Neuronal stem cell (in vitro differentiated cells): ENCODE data around the gene MTRF1L.

ENCODE experiments used
- DNase-seq: peaks from one replicate; pipeline ENCODE4 v3.0.0-alpha.2; 2013; ENCODE audit warnings: low spot score
- H2AFZ ChIP-seq: one replicate; pipeline ENCODE4 v1.6.1; 2013; ENCODE audit warnings: mild to moderate bottlenecking, low read length, inconsistent platforms
- H2AK5ac ChIP-seq: 2 replicates; pipeline ENCODE4 v1.6.1; 2013; ENCODE audit warnings: low read depth, mild to moderate bottlenecking, inconsistent platforms, low read length, moderate library complexity, mixed read lengths
- H2BK120ac ChIP-seq: 2 replicates; pipeline ENCODE4 v1.6.1; 2013; ENCODE audit warnings: low read depth, mild to moderate bottlenecking, inconsistent platforms, low read length, moderate library complexity, mixed read lengths
- H2BK12ac ChIP-seq: one replicate; pipeline ENCODE4 v1.6.1; 2013; ENCODE audit warnings: low read length, inconsistent platforms
- H2BK15ac ChIP-seq: 2 replicates; pipeline ENCODE4 v1.6.1; 2013; ENCODE audit warnings: mild to moderate bottlenecking, low read length, inconsistent platforms, mixed read lengths
- H2BK5ac ChIP-seq: one replicate; pipeline ENCODE4 v1.6.1; 2013; ENCODE audit warnings: inconsistent platforms, mild to moderate bottlenecking, low read length, moderate library complexity
- H3K14ac ChIP-seq: one replicate; pipeline ENCODE4 v1.6.1; 2013; ENCODE audit warnings: low read length, inconsistent platforms
- H3K18ac ChIP-seq: 2 replicates; pipeline ENCODE4 v1.6.1; 2013; ENCODE audit warnings: low read length, inconsistent platforms
- H3K23ac ChIP-seq: 2 replicates; pipeline ENCODE4 v1.6.1; 2013; ENCODE audit warnings: low read depth, mild to moderate bottlenecking, mixed read lengths, low read length, inconsistent platforms; ENCODE audit not compliant: poor library complexity
- H3K27ac ChIP-seq: replicated peaks from 3 replicates; pipeline ENCODE4 v1.5.1; 2013; ENCODE audit warnings: low read length, inconsistent platforms
- H3K27me3 ChIP-seq, 3 experiments: 2 replicates each; pipeline ENCODE4 v1.6.1; 2013; ENCODE audit warnings: low read length in 3 of 3, mild to moderate bottlenecking in 2 of 3, inconsistent platforms in 1 of 3, low read depth in 1 of 3, mixed read lengths in 1 of 3, moderate library complexity in 1 of 3; ENCODE audit not compliant: control insufficient read depth in 3 of 3, insufficient read depth in 3 of 3
- H3K36me3 ChIP-seq, 2 donors: replicated peaks in 1 of 2; 2 replicates each; pipeline ENCODE4 v1.6.1; 2013; ENCODE audit warnings: low read length in 2 of 2; ENCODE audit not compliant: control insufficient read depth in 2 of 2, insufficient read depth in 2 of 2
- H3K4ac ChIP-seq: 2 replicates; pipeline ENCODE4 v1.6.1; 2013; ENCODE audit warnings: inconsistent platforms, mild to moderate bottlenecking, low read length, moderate library complexity
- H3K4me1 ChIP-seq, 2 donors: 1 replicate in 1 of 2; 2 replicates in 1 of 2; pipeline ENCODE4 v1.6.1; 2013; ENCODE audit warnings: low read length in 2 of 2, low read depth in 1 of 2; ENCODE audit not compliant: control insufficient read depth in 2 of 2, insufficient read depth in 1 of 2
- H3K4me2 ChIP-seq: one replicate; pipeline ENCODE4 v1.6.1; 2013; ENCODE audit warnings: mild to moderate bottlenecking, low read length, inconsistent platforms; ENCODE audit not compliant: insufficient read depth, poor library complexity, severe bottlenecking
- H3K4me3 ChIP-seq, 2 donors: 2 replicates each; pipeline ENCODE4 v1.5.1; 2013; ENCODE audit warnings: low read length in 2 of 2, mild to moderate bottlenecking in 2 of 2, inconsistent platforms in 1 of 2, moderate library complexity in 1 of 2
- H3K79me1 ChIP-seq: one replicate; pipeline ENCODE4 v1.6.1; 2013; ENCODE audit warnings: low read depth, mild to moderate bottlenecking, inconsistent platforms, low read length, moderate library complexity
- H3K9ac ChIP-seq: one replicate; pipeline ENCODE4 v1.6.1; 2013; ENCODE audit warnings: mild to moderate bottlenecking, low read depth, low read length, inconsistent platforms; ENCODE audit not compliant: poor library complexity
- H3K9me3 ChIP-seq, 2 donors: replicated peaks in 1 of 2; 2 replicates each; pipeline versions ENCODE3 to v1.6.1; 2013; ENCODE audit warnings: low read length in 2 of 2, mild to moderate bottlenecking in 2 of 2, inconsistent platforms in 1 of 2, low read depth in 1 of 2, mixed read lengths in 1 of 2, moderate library complexity in 1 of 2; ENCODE audit not compliant: control insufficient read depth in 2 of 2, insufficient read depth in 1 of 2
- H4K8ac ChIP-seq: one replicate; pipeline ENCODE4 v1.6.1; 2013; ENCODE audit warnings: low read depth, mild to moderate bottlenecking, inconsistent platforms, low read length, moderate library complexity
- H4K91ac ChIP-seq: one replicate; pipeline ENCODE4 v1.6.1; 2013; ENCODE audit warnings: low read length, low read depth, mild to moderate bottlenecking, inconsistent platforms; ENCODE audit not compliant: poor library complexity
- whole genome bisulfite sequencing, 2 donors: extraction: QIAGEN DNeasy Blood & Tissue Kit; methylation state at CpG; one replicate each; pipeline ENCODE4 v1.1.7; 2013; ENCODE audit warnings: missing lambda C conversion rate in 2 of 2, mixed read lengths in 1 of 2; ENCODE audit not compliant: insufficient read length in 2 of 2, insufficient replicate concordance in 1 of 2; ENCODE audit errors: extremely low coverage in 2 of 2; 5-methylcytosine and 5-hydroxymethylcytosine counted together

MTRF1L gene

DNA sequence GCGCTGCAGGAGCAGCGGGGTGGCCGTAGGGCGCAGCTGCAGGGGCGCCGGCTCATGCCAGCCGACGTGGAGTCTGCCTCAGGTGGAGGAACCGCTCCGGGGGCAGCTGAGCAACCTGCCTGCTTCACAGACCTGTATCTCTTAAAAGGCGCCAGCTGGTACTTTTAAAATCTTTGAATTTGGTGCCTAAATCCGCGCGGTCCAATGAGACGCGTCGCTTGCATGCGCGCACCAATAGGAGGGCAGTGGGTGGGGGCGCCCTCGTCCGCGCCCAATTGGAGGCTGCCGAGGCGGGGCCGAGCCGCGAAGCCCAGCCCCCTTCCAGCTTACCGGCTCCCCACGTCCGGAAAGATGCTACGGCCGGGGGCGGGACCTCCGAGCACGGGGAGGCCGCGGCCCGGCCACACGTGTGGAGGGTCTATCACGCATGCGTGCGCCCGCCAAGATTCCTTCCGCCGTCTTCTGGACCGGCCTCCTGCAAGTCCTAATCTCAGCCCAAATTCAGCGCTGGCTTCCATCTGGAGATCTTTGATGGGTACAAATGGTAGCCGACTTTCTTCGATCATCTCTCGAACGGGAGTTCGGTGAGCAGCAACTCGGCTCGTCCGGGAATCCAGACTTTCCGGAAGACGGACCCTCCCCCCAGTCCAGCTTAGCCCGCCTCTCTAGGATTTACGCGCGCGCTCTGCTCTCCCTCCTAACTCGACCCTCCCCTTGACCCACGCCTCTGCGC is 19.4 kb downstream of the MTRF1L start, which contains the start of gene FBXO5:
Gene FBXO5, minus strand, starts transcription at position 138 of the 733 bp plus-strand sequence. Its CDS starts 82 bp downstream, at position 56.
- no peak within 1 kb of the TSS for H4K91ac ChIP-seq
- peak within 1 kb of the TSS; percentile 93 for H2BK5ac ChIP-seq
- peak within 1 kb of the TSS; percentile 38 for H3K14ac ChIP-seq
- peak within 1 kb of the TSS; percentile 53 for H3K4ac ChIP-seq
- H2BK12ac ChIP-seq, result no peak within 1 kb of the TSS
- peaks cover 2% of the 10 kb centered on the region for H3K79me1 ChIP-seq
- WGBS, 2 donors, result no CpG with 5 or more reads among the region's 66 CpGs
- peak; percentile 96 for DNase-seq
- peaks cover 0 to 8% of the 10 kb centered on the region in 2 donors for H3K9me3 ChIP-seq
- H4K8ac ChIP-seq, result no peak within 1 kb of the TSS
- H2BK15ac ChIP-seq, result no peak within 1 kb of the TSS
- no peak within 1 kb of the TSS for H2BK120ac ChIP-seq
- H3K23ac ChIP-seq, result peak within 1 kb of the TSS; percentile 91
- H3K27me3 ChIP-seq, result no peaks in the 10 kb centered on the region
- peak within 1 kb of the TSS; percentile 97 for H3K18ac ChIP-seq
- H2AFZ ChIP-seq, result peak within 1 kb of the TSS; percentile 90
- peak within 1 kb of the TSS; percentile 93 for H3K9ac ChIP-seq
- peaks cover 6 to 19% of the 10 kb centered on the region in 2 donors for H3K4me1 ChIP-seq
- peak within 1 kb of the TSS; percentile 95 for H3K27ac ChIP-seq
- peak within 1 kb of the TSS; percentile 74 for H3K4me2 ChIP-seq
- H3K36me3 ChIP-seq, result peaks cover 2 to 54% of the 10 kb centered on the region in 2 donors
- peak within 1 kb of the TSS; percentile 98 for H2AK5ac ChIP-seq
- peak within 1 kb of the TSS; percentile 77 to 98 for H3K4me3 ChIP-seq

DNA sequence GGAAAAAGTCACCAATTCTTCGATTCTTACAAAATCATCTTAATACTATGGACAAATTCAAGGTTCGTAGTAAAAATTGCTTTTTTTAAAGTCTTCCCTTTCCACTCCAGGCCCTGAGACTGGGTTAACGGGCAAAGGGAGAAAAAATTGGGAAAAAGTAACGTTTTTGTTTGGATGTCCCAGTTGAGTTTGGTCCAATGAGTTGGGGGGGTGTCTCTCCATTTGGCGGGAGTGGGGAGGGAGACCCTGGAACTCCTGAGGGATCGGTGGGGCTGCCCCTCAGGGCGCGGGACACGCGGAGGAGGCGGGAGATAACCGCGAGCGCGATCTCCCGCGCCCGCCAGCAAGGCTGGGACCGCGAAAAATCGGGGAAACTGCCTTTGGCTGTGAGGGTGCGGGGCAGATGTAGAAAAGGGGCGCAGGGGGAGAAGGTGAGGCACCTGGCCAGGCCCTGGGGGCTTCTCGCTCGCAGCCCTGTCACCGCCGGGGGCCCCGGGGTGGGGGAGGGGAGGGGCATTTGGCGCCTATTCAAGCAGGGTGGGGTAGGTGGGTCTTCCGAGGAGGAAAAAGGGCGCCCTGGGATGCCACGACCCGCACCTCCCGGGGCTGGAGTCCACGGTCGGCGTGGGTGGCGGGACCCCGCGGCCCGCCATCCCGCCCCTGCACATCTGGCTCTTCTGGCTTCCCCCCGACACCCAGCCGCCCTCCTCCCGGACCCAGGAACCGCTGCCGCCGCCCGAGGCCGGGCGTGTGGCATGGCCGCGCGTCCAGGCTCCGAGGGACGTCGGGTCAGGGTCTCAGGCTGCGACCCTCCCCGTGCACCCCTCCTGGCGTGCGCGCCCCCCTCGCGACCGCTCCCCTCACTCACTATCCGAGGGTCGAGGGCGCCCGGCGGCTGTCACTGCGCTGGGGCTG is 20.3 kb downstream of the MTRF1L start:
- WGBS, 2 donors, result no CpG with 5 or more reads among the region's 71 CpGs

DNA sequence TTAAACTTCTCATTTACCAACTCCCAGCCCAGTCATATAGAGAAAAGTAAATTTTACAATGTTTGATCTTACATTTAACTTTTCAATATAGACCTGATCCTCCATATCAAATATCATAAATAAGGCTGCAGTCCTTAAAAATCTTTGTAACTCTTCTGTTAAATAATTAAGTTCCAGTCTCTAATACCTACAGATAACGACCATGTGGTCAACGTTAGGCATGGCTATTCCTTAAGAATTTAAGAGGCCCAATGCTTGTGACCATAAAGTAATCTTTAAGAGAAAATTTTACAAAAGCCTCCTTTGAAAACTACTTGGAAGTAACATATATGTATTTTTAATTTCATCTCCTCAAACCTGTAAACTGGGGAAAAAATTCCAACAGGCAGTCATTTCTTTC is 21.3 kb downstream of the MTRF1L start:
- DNase-seq, result no peak
- peak overlapping the region in 1 of 2 donors; percentile 77 for H3K4me3 ChIP-seq
- H2BK15ac ChIP-seq, result no peak overlapping the region

More for the DNA sequence above, 20.3 kb downstream of the MTRF1L start:
- Histone ChIP-seq H3K18ac (peak overlapping the region; percentile 97), H3K4ac (peak overlapping the region; percentile 53), H2BK12ac (no peak overlapping the region), H3K14ac (peak overlapping the region; percentile 38), H3K79me1 (peaks cover 2% of the 10 kb centered on the region), H2BK120ac (no peak overlapping the region), H2AFZ (peak overlapping the region; percentile 65), H3K36me3 (peaks cover 2 to 62% of the 10 kb centered on the region in 2 donors), H3K9ac (peak overlapping the region; percentile 93), H3K4me2 (peak overlapping the region; percentile 62), H2BK5ac (peak overlapping the region; percentile 93), H3K27me3 (no peaks in the 10 kb centered on the region), H2BK15ac (no peak overlapping the region), H4K91ac (no peak overlapping the region), H3K9me3 (peaks cover 0 to 11% of the 10 kb centered on the region in 2 donors), H4K8ac (no peak overlapping the region), H3K27ac (peak overlapping the region; percentile 81), H3K23ac (peak overlapping the region; percentile 80), H2AK5ac (peak overlapping the region; percentile 98), H3K4me3 (peak overlapping the region; percentile 77 to 98), H3K4me1 (peaks cover 6 to 23% of the 10 kb centered on the region in 2 donors)
- DNase-seq, result no peak

More for the DNA sequence above, 21.3 kb downstream of the MTRF1L start:
- H2BK5ac ChIP-seq, result no peak overlapping the region
- no peak overlapping the region for H4K8ac ChIP-seq
- H3K4ac ChIP-seq, result no peak overlapping the region
- H2BK120ac ChIP-seq, result no peak overlapping the region
- no peak overlapping the region for H4K91ac ChIP-seq
- peaks cover 2% of the 10 kb centered on the region for H3K79me1 ChIP-seq
- peaks cover under 1 to 63% of the 10 kb centered on the region in 2 donors for H3K36me3 ChIP-seq
- no peak overlapping the region for H3K27ac ChIP-seq
- H3K18ac ChIP-seq, result no peak overlapping the region
- WGBS, 2 donors, result no CpG with 5 or more reads among the region's 2 CpGs
- H2AFZ ChIP-seq, result no peak overlapping the region
- H3K9ac ChIP-seq, result no peak overlapping the region
- H3K14ac ChIP-seq, result no peak overlapping the region
- H2BK12ac ChIP-seq, result no peak overlapping the region
- H3K23ac ChIP-seq, result no peak overlapping the region
- H3K27me3 ChIP-seq, result no peaks in the 10 kb centered on the region
- peaks cover 11 to 30% of the 10 kb centered on the region in 2 donors for H3K4me1 ChIP-seq
- H3K9me3 ChIP-seq, result peaks cover 0 to 4% of the 10 kb centered on the region in 2 donors
- no peak overlapping the region for H2AK5ac ChIP-seq
- H3K4me2 ChIP-seq, result peak overlapping the region; percentile 37
